ENCODE measurements around the gene GALM.

GRCh38 chr2:38672445-38673391 is 6.8 kb downstream of the GALM start:
- TF ChIP-seq CTCF (conservative IDR thresholded peaks at IDR 0.05 in 1 of 2, IDR thresholded peaks at IDR 0.05 in 1 of 2; ENCODE audit: low read depth in 1 of 2, low read length in 2 of 2) (no peak), EZH2 (IDR thresholded peaks at IDR 0.05; ENCODE audit: low read length, missing control alignments) (no peak)
